GM23248 (cell line): ENCODE results near the gene SHROOM3.

Source experiments
- EZH2 ChIP-seq: fragments of 200-600 bp; sonication (generic); IDR thresholded peaks from 2 replicates; pipeline ENCODE4 v1.6.1; 2018; ENCODE audit warnings: antibody characterized with exemption, mild to moderate bottlenecking; ENCODE audit not compliant: insufficient read depth, poor library complexity, severe bottlenecking
- EZH2phosphoT487 ChIP-seq: fragments of 200-600 bp; sonication (generic); IDR thresholded peaks from 2 replicates; pipeline ENCODE4 v1.6.1; 2018; ENCODE audit warnings: antibody characterized with exemption, moderate library complexity, mild to moderate bottlenecking, low read depth; ENCODE audit not compliant: insufficient read depth

GRCh38 chr4:76737180-76737579, 302.2 kb downstream of the SHROOM3 start:
- no peak for TF ChIP-seq EZH2
- no peak for TF ChIP-seq EZH2phosphoT487
